ENCODE data around the gene MADD.

Gene MADD

DNA sequence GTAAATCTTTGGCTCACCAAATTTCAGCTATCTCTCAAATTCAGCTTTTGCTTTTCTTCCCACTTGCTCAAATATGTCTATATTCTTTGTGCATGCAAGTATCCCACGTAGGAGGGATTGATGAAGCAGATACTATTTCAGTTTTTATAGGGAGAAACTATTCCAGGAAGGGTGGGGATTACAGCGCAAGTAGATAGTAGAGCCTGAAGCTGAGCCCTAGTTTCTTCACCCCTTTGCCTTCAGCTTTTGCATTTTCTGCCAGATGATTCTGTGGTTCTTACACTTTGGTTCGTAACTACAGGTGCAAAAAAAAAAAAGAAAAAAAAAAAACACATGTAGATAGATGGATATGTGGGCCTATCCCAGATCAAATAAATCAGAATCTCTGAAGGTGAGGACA, 18.2 kb upstream of the MADD start:
- no peak for DNase-seq (ENCODE audit: low read depth in 1 of 2, low spot score in 1 of 2)
- no peak for TF ChIP-seq GABPA (IDR thresholded peaks at IDR 0.05; ENCODE audit: low read depth)
- Histone ChIP-seq H3K27me3 (ENCODE audit: insufficient read depth, poor library complexity, severe bottlenecking) (no peaks in the 10 kb centered on the region), H3K27ac (replicated peaks) (no peak overlapping the region), H3K4me3 (replicated peaks; ENCODE audit: insufficient read depth, low read length) (no peak overlapping the region)

DNA sequence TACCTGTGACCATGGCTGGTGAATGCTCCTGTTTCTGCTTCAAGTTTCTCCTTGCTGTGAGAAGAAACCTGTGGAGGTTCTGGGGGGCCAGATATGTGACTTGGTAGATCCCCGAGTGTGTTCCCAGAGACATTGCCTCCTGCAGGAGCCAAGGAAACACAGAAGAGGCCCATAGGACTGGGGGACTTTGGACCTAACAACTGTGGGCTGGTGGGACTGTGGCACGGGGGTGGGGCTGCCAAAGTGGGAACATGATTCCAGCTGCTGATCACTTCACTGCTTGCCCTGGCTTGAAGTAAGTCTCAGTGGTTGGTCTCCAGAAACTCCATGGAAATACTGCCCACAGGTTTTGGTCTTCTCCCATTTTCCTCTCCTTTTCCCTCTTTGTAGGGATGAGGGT, 16.3 kb upstream of the MADD start:
- Histone ChIP-seq H3K4me3 (replicated peaks; ENCODE audit: insufficient read depth, low read length) (no peak overlapping the region), H3K27me3 (ENCODE audit: insufficient read depth, poor library complexity, severe bottlenecking) (no peaks in the 10 kb centered on the region), H3K27ac (replicated peaks) (no peak overlapping the region)
- DNase-seq (ENCODE audit: low read depth in 1 of 2, low spot score in 1 of 2) = no peak
- TF ChIP-seq POLR2AphosphoS5 (IDR thresholded peaks at IDR 0.05; ENCODE audit: low read depth) (no peak), SPI1 (IDR thresholded peaks at IDR 0.05; ENCODE audit: borderline replicate concordance, low read depth) (no peak), GABPA (IDR thresholded peaks at IDR 0.05; ENCODE audit: low read depth) (no peak)
- TF ChIP-seq, protein P1, sequence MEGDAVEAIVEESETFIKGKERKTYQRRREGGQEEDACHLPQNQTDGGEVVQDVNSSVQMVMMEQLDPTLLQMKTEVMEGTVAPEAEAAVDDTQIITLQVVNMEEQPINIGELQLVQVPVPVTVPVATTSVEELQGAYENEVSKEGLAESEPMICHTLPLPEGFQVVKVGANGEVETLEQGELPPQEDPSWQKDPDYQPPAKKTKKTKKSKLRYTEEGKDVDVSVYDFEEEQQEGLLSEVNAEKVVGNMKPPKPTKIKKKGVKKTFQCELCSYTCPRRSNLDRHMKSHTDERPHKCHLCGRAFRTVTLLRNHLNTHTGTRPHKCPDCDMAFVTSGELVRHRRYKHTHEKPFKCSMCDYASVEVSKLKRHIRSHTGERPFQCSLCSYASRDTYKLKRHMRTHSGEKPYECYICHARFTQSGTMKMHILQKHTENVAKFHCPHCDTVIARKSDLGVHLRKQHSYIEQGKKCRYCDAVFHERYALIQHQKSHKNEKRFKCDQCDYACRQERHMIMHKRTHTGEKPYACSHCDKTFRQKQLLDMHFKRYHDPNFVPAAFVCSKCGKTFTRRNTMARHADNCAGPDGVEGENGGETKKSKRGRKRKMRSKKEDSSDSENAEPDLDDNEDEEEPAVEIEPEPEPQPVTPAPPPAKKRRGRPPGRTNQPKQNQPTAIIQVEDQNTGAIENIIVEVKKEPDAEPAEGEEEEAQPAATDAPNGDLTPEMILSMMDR (IDR thresholded peaks at IDR 0.05; ENCODE audit: insufficient read depth, low read length) = no peak
- TF ChIP-seq, protein P2, sequence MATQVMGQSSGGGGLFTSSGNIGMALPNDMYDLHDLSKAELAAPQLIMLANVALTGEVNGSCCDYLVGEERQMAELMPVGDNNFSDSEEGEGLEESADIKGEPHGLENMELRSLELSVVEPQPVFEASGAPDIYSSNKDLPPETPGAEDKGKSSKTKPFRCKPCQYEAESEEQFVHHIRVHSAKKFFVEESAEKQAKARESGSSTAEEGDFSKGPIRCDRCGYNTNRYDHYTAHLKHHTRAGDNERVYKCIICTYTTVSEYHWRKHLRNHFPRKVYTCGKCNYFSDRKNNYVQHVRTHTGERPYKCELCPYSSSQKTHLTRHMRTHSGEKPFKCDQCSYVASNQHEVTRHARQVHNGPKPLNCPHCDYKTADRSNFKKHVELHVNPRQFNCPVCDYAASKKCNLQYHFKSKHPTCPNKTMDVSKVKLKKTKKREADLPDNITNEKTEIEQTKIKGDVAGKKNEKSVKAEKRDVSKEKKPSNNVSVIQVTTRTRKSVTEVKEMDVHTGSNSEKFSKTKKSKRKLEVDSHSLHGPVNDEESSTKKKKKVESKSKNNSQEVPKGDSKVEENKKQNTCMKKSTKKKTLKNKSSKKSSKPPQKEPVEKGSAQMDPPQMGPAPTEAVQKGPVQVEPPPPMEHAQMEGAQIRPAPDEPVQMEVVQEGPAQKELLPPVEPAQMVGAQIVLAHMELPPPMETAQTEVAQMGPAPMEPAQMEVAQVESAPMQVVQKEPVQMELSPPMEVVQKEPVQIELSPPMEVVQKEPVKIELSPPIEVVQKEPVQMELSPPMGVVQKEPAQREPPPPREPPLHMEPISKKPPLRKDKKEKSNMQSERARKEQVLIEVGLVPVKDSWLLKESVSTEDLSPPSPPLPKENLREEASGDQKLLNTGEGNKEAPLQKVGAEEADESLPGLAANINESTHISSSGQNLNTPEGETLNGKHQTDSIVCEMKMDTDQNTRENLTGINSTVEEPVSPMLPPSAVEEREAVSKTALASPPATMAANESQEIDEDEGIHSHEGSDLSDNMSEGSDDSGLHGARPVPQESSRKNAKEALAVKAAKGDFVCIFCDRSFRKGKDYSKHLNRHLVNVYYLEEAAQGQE (IDR thresholded peaks at IDR 0.05; ENCODE audit: insufficient replicate concordance, low read depth) = no peak

DNA sequence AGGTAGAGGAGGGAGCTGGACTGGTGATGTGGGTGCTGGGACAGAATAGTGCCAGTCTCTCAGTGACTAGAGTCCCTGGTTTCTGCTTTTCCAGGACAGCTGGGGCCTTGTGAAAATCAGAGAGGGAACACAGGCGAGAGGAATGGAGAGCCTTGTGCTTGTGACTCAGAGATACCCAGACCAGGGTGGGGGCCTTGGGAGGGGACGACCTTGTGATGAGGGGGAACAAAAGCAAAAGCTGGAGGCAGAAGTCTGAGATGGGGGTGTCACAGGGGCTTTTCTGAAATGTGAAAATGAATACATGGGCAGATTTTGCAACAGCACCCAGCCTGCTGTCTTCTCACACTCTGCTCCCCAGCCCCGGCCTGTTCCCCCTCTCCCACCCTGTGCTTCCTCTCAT, 15.5 kb upstream of the MADD start:
- Histone ChIP-seq H3K27me3 (ENCODE audit: insufficient read depth, poor library complexity, severe bottlenecking) (no peaks in the 10 kb centered on the region), H3K4me3 (replicated peaks; ENCODE audit: insufficient read depth, low read length) (no peak overlapping the region), H3K27ac (replicated peaks) (no peak overlapping the region)
- DNase-seq (ENCODE audit: low read depth in 1 of 2, low spot score in 1 of 2) = peak in 1 of 2 experiments; percentile 17
- TF ChIP-seq GABPA (IDR thresholded peaks at IDR 0.05; ENCODE audit: low read depth) = no peak
- no peak for TF ChIP-seq SPI1 (IDR thresholded peaks at IDR 0.05; ENCODE audit: borderline replicate concordance, low read depth)
- TF ChIP-seq POLR2AphosphoS5 (IDR thresholded peaks at IDR 0.05; ENCODE audit: low read depth) = no peak
- TF ChIP-seq, protein P2 (IDR thresholded peaks at IDR 0.05; ENCODE audit: insufficient replicate concordance, low read depth) = no peak
- TF ChIP-seq, protein P1 (IDR thresholded peaks at IDR 0.05; ENCODE audit: insufficient read depth, low read length) = no peak

DNA sequence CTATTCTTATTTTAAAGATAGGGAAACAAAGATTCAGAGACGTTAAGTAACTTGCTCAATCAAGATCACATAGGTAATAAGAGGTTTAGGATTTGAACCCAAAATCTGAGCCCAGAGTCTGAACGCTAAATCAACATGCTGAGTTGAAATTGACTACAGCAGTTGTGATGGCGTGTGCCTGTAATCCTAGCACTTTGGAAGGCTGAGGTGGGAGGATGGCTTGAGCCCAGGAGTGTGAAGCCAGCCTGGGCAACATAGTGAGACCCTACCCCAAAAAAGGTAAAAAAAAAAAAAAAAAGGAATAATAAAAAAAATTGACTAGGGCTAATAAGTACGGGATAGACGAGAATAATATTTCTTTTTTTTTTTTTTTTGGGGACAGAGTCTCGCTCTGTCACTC, 13.6 kb upstream of the MADD start:
- no peak overlapping the region for H3K27ac ChIP-seq (replicated peaks)
- no peaks in the 10 kb centered on the region for H3K27me3 ChIP-seq (ENCODE audit: insufficient read depth, poor library complexity, severe bottlenecking)
- no peak for DNase-seq (ENCODE audit: low read depth in 1 of 2, low spot score in 1 of 2)
- TF ChIP-seq, protein P1 (IDR thresholded peaks at IDR 0.05; ENCODE audit: insufficient read depth, low read length) = no peak
- TF ChIP-seq SPI1 (IDR thresholded peaks at IDR 0.05; ENCODE audit: borderline replicate concordance, low read depth) (no peak), GABPA (IDR thresholded peaks at IDR 0.05; ENCODE audit: low read depth) (no peak), POLR2AphosphoS5 (IDR thresholded peaks at IDR 0.05; ENCODE audit: low read depth) (no peak)
- TF ChIP-seq, protein P2 (IDR thresholded peaks at IDR 0.05; ENCODE audit: insufficient replicate concordance, low read depth) = no peak
- H3K4me3 ChIP-seq (replicated peaks; ENCODE audit: insufficient read depth, low read length) = no peak overlapping the region
